ENCODE results near the gene OCA2.

DNA sequence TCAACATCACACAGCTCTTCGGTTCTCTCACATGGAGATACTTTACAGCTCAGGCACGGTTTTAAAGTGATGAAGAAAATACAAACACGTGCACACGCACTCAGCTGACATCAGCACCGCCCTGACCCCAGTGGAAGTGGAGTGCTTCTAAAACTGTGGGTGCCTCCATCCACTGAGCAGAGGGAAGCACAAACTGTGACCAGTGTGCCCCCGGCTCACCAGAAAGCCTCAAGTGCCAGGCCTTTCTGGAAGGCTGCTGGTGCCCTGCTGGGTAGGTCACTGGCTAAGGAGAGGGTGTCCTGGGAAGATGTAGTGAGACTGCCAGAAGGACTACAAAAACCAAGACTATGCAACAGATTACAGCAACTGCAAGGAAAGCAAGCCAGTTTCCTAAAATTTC is 78.5 kb downstream of the OCA2 start:
- TF ChIP-seq EZH2 (IDR thresholded peaks at IDR 0.05; ENCODE audit: insufficient read depth, poor library complexity, severe bottlenecking) (no peak), EZH2phosphoT487 (IDR thresholded peaks at IDR 0.05; ENCODE audit: insufficient read depth, low read depth) (no peak)

Measured in GM23248 (cell line).